HG03378 (cell line): Measurements from ENCODE around the gene SOCS6.
A peak's percentile ranks its signal among the peaks of the same experiment; 100 is the strongest.
"Not testable (repeated sequence)": the region's sequence is repeated elsewhere in the genome, so short reads cannot be mapped to it uniquely, and the experiment has no call there.

Experiments used
- ATAC-seq: cut with Tn5 transposase; IDR thresholded peaks from one replicate; pipeline ENCODE4 v1.9.1; 2021; ENCODE audit warnings: mild to moderate bottlenecking, moderate library complexity; ENCODE audit not compliant: unreplicated experiment

The SOCS6 gene

GRCh38 chr18:70354771-70355170 is 65.9 kb downstream of the SOCS6 start:
- no peak for ATAC-seq

GRCh38 chr18:70355620-70356385 is 67.0 kb downstream of the SOCS6 start:
- no peak for ATAC-seq

GRCh38 chr18:70358105-70358406 is 69.2 kb downstream of the SOCS6 start:
- peak; percentile 83 for ATAC-seq

GRCh38 chr18:70359071-70359470 is 70.2 kb downstream of the SOCS6 start:
- no peak for ATAC-seq

GRCh38 chr18:70362258-70362657 is 73.4 kb downstream of the SOCS6 start:
- no peak for ATAC-seq

GRCh38 chr18:70363861-70364260 is 75.0 kb downstream of the SOCS6 start:
- no peak for ATAC-seq

- ATAC-seq, result no peak
These were observed 76.5 kb downstream of the SOCS6 start for GRCh38 chr18:70365361-70365760.

GRCh38 chr18:70366174-70366573 is 77.3 kb downstream of the SOCS6 start:
- ATAC-seq, result no peak

GRCh38 chr18:70366670-70367069 is 77.8 kb downstream of the SOCS6 start:
- ATAC-seq, result no peak

GRCh38 chr18:70367344-70367743 is 78.5 kb downstream of the SOCS6 start:
- not testable (repeated sequence) for ATAC-seq

- ATAC-seq, result no peak
These were observed 80.1 kb downstream of the SOCS6 start for GRCh38 chr18:70368903-70369302.

- ATAC-seq, result no peak
These were observed 82.2 kb downstream of the SOCS6 start for GRCh38 chr18:70370762-70371733.

- ATAC-seq, result no peak
These were observed 83.1 kb downstream of the SOCS6 start for GRCh38 chr18:70371908-70372307.

- no peak for ATAC-seq
These were observed 83.7 kb downstream of the SOCS6 start for GRCh38 chr18:70372450-70373041.

- ATAC-seq, result no peak
These were observed 84.2 kb downstream of the SOCS6 start for GRCh38 chr18:70373042-70373519.

- no peak for ATAC-seq
These were observed 85.3 kb downstream of the SOCS6 start for GRCh38 chr18:70374154-70374553.

GRCh38 chr18:70376137-70376913 is 87.5 kb downstream of the SOCS6 start:
- ATAC-seq, result no peak

GRCh38 chr18:70376914-70377258 is 88.0 kb downstream of the SOCS6 start:
- no peak for ATAC-seq

GRCh38 chr18:70377317-70377799 is 88.5 kb downstream of the SOCS6 start:
- ATAC-seq, result no peak

- no peak for ATAC-seq
These were observed 89.2 kb downstream of the SOCS6 start for GRCh38 chr18:70377857-70378701.
